ENCODE data around the gene S100A2. TPM values are rescaled to one million over a fixed set of nuclear protein-coding genes. Genes with fewer than 3 reads are reported as not detected.

Gene S100A2
- total RNA-seq, 1 donor from 2014 or later, result 15.4 TPM

GRCh38 chr1:153538315-153538821, 27.3 kb downstream of the S100A2 start:
- DNase-seq (ENCODE audit: low spot score), result no peak
- Mint-ChIP-seq H3K27me3 (ENCODE audit: low read depth) (no peaks in the 10 kb centered on the region), H3K4me1 (ENCODE audit: low read depth) (peaks cover 54% of the 10 kb centered on the region), H3K36me3 (ENCODE audit: low read depth) (no peaks in the 10 kb centered on the region), H3K4me3 (ENCODE audit: unreplicated experiment) (no peak overlapping the region), H3K9me3 (ENCODE audit: low read depth) (no peaks in the 10 kb centered on the region), H3K27ac (ENCODE audit: unreplicated experiment) (no peak overlapping the region)
- TF ChIP-seq, protein P1, sequence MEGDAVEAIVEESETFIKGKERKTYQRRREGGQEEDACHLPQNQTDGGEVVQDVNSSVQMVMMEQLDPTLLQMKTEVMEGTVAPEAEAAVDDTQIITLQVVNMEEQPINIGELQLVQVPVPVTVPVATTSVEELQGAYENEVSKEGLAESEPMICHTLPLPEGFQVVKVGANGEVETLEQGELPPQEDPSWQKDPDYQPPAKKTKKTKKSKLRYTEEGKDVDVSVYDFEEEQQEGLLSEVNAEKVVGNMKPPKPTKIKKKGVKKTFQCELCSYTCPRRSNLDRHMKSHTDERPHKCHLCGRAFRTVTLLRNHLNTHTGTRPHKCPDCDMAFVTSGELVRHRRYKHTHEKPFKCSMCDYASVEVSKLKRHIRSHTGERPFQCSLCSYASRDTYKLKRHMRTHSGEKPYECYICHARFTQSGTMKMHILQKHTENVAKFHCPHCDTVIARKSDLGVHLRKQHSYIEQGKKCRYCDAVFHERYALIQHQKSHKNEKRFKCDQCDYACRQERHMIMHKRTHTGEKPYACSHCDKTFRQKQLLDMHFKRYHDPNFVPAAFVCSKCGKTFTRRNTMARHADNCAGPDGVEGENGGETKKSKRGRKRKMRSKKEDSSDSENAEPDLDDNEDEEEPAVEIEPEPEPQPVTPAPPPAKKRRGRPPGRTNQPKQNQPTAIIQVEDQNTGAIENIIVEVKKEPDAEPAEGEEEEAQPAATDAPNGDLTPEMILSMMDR (IDR thresholded peaks at IDR 0.05), result no peak

DNA sequence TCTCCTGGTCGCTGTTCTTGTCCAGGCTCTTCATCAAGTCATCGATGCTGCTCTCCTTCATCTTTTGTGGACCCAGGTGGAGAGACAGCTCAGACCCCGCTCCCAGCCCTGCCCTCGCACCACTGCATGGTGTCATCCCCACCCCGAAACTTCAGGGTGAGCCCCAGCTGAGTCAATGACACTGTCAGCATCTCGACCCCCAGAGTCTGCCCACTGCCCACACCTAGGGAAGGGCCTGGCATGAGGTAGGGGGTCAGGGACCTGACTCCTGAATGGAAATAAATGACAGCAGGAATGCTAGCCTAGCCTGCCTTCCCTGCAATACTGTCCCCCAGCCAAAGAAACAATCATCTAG, 28.3 kb downstream of the S100A2 start:
- Mint-ChIP-seq H3K27ac (ENCODE audit: unreplicated experiment) (no peak overlapping the region), H3K27me3 (ENCODE audit: low read depth) (no peaks in the 10 kb centered on the region), H3K9me3 (ENCODE audit: low read depth) (no peaks in the 10 kb centered on the region), H3K4me1 (ENCODE audit: low read depth) (peaks cover 54% of the 10 kb centered on the region), H3K4me3 (ENCODE audit: unreplicated experiment) (no peak overlapping the region), H3K36me3 (ENCODE audit: low read depth) (no peaks in the 10 kb centered on the region)
- DNase-seq (ENCODE audit: low spot score), result no peak
- TF ChIP-seq, protein P1 (IDR thresholded peaks at IDR 0.05), result no peak

GRCh38 chr1:153536671-153537375, 28.8 kb downstream of the S100A2 start:
- Mint-ChIP-seq H3K27me3 (ENCODE audit: low read depth) (no peaks in the 10 kb centered on the region), H3K36me3 (ENCODE audit: low read depth) (no peaks in the 10 kb centered on the region), H3K27ac (ENCODE audit: unreplicated experiment) (no peak overlapping the region), H3K4me1 (ENCODE audit: low read depth) (peaks cover 50% of the 10 kb centered on the region), H3K4me3 (ENCODE audit: unreplicated experiment) (no peak overlapping the region), H3K9me3 (ENCODE audit: low read depth) (no peaks in the 10 kb centered on the region)
- TF ChIP-seq, protein P1 (IDR thresholded peaks at IDR 0.05), result no peak
- DNase-seq (ENCODE audit: low spot score), result no peak

- no peaks in the 10 kb centered on the region for H3K36me3 Mint-ChIP-seq (ENCODE audit: low read depth)
- no peaks in the 10 kb centered on the region for H3K27me3 Mint-ChIP-seq (ENCODE audit: low read depth)
- no peak overlapping the region for H3K4me3 Mint-ChIP-seq (ENCODE audit: unreplicated experiment)
- TF ChIP-seq, protein P1 (IDR thresholded peaks at IDR 0.05), result no peak
- peaks cover 44% of the 10 kb centered on the region for H3K4me1 Mint-ChIP-seq (ENCODE audit: low read depth)
- H3K27ac Mint-ChIP-seq (ENCODE audit: unreplicated experiment), result no peak overlapping the region
- DNase-seq (ENCODE audit: low spot score), result no peak
- H3K9me3 Mint-ChIP-seq (ENCODE audit: low read depth), result no peaks in the 10 kb centered on the region
Measured at GRCh38 chr1:153536012-153536670, 29.5 kb downstream of the S100A2 start.

- TF ChIP-seq, protein P1 (IDR thresholded peaks at IDR 0.05), result no peak
- DNase-seq (ENCODE audit: low spot score), result no peak
- Mint-ChIP-seq H3K9me3 (ENCODE audit: low read depth) (no peaks in the 10 kb centered on the region), H3K27ac (ENCODE audit: unreplicated experiment) (no peak within 1 kb of the TSS), H3K4me1 (ENCODE audit: low read depth) (peaks cover 37% of the 10 kb centered on the region), H3K27me3 (ENCODE audit: low read depth) (no peaks in the 10 kb centered on the region), H3K4me3 (ENCODE audit: unreplicated experiment) (no peak within 1 kb of the TSS), H3K36me3 (ENCODE audit: low read depth) (no peaks in the 10 kb centered on the region)
Measured at GRCh38 chr1:153535242-153536011, 30.2 kb downstream of the S100A2 start, which contains the start of gene S100A6. Gene S100A6 (minus strand): TSS chr1:153535991. CDS start chr1:153535339, 652 bp downstream.
